Thoracic aorta (tissue), 2 donors: Measurements from ENCODE around the gene PSTPIP2. TPM values are rescaled to one million over a fixed set of nuclear protein-coding genes. Genes with fewer than 3 reads are reported as not detected.

Source experiments
- ATAC-seq: fragments of 150-250 bp; one replicate; pipeline ENCODE4 v1.8.0; 2017; ENCODE audit warnings: low read depth; ENCODE audit not compliant: insufficient number of reproducible peaks, low FRiP score
- DNase-seq: peaks from one replicate; pipeline ENCODE4 v3.0.0-alpha.2; 2020; ENCODE audit warnings: low spot score
- H3K27ac ChIP-seq, 2 donors: fragments of 200-600 bp; sonication (generic); 1 replicate in 1 of 2; 2 replicates in 1 of 2; pipeline ENCODE4 v1.5.1; 2016; ENCODE audit warnings: mild to moderate bottlenecking in 2 of 2, moderate library complexity in 2 of 2
- H3K27me3 ChIP-seq: fragments of 200-600 bp; sonication (generic); replicated peaks from 2 replicates; pipeline ENCODE4 v1.6.0; 2016; ENCODE audit warnings: mild to moderate bottlenecking; ENCODE audit not compliant: insufficient read depth
- H3K36me3 ChIP-seq: fragments of 200-600 bp; sonication (generic); one replicate; pipeline ENCODE4 v1.5.1; 2016
- H3K4me1 ChIP-seq, 2 donors: fragments of 200-600 bp; sonication (generic); 1 replicate in 1 of 2; 2 replicates in 1 of 2; pipeline versions ENCODE4 v1.5.1 to v1.6.0; 2016; ENCODE audit warnings: low read depth in 2 of 2, mild to moderate bottlenecking in 1 of 2; ENCODE audit not compliant: control insufficient read depth in 1 of 2
- H3K4me3 ChIP-seq: fragments of 200-600 bp; sonication (generic); 2 replicates; pipeline ENCODE4 v1.5.1; 2016; ENCODE audit warnings: mild to moderate bottlenecking
- H3K9me3 ChIP-seq: fragments of 200-600 bp; sonication (generic); 2 replicates; pipeline ENCODE4 v1.5.1; 2016
- total RNA-seq, 2 donors: library from RNA; depleted of rRNA; stranded (reverse); fragments of >200 nt; gene quantifications; one replicate each; pipeline versions ENCODE4 v1.1.0 to v1.2.3, GENCODE V29; 2016
- TF ChIP-seq, protein P1 (sequence below): fragments of 200-600 bp; sonication (generic); IDR thresholded peaks from one replicate; pipeline ENCODE4 v1.5.1; 2019; ENCODE audit warnings: antibody characterized with exemption

The PSTPIP2 gene
- total RNA-seq, 2 donors from 2014 or later, result 11.9 to 21.5 TPM

GRCh38 chr18:46099463-46099862 lies 27.4 kb upstream of the PSTPIP2 start:
- H3K4me3 ChIP-seq, result no peak overlapping the region
- DNase-seq, result no peak
- peaks cover 19 to 34% of the 10 kb centered on the region in 2 donors for H3K4me1 ChIP-seq
- no peaks in the 10 kb centered on the region for H3K27me3 ChIP-seq
- H3K9me3 ChIP-seq, result no peaks in the 10 kb centered on the region
- TF ChIP-seq, protein P1, sequence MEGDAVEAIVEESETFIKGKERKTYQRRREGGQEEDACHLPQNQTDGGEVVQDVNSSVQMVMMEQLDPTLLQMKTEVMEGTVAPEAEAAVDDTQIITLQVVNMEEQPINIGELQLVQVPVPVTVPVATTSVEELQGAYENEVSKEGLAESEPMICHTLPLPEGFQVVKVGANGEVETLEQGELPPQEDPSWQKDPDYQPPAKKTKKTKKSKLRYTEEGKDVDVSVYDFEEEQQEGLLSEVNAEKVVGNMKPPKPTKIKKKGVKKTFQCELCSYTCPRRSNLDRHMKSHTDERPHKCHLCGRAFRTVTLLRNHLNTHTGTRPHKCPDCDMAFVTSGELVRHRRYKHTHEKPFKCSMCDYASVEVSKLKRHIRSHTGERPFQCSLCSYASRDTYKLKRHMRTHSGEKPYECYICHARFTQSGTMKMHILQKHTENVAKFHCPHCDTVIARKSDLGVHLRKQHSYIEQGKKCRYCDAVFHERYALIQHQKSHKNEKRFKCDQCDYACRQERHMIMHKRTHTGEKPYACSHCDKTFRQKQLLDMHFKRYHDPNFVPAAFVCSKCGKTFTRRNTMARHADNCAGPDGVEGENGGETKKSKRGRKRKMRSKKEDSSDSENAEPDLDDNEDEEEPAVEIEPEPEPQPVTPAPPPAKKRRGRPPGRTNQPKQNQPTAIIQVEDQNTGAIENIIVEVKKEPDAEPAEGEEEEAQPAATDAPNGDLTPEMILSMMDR, result no peak
- no peak overlapping the region for H3K27ac ChIP-seq
- ATAC-seq, result no peak
- H3K36me3 ChIP-seq, result peaks cover 2% of the 10 kb centered on the region

DNA sequence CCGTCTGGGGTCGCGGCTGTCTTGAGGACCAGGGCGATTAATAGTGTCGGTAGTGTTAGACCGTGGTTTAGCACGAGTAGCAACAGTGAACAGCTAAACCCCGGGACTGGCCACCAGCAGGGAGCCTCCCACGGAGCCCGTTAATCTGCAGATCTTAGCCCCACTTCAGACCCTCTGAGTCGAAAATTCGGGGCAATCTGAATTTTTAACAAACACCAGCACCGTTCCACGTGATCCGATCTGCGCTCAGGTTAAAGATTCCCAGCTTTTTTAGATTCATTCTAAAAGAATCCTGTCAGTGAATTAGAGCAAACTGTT lies 26.5 kb upstream of the PSTPIP2 start:
- peak overlapping the region; percentile 73 to 75 for H3K27ac ChIP-seq

GRCh38 chr18:46097801-46098615 lies 25.9 kb upstream of the PSTPIP2 start, which contains the start of gene ATP5F1A:
Gene ATP5F1A, minus strand, starts transcription at chr18:46098296. Its CDS starts 65 bp downstream, at chr18:46098231.
- TF ChIP-seq, protein P1, result no peak
- H3K36me3 ChIP-seq, result peaks cover 9% of the 10 kb centered on the region

More for the DNA sequence above, 26.5 kb upstream of the PSTPIP2 start:
- TF ChIP-seq, protein P1, result no peak
- peaks cover 19 to 33% of the 10 kb centered on the region in 2 donors for H3K4me1 ChIP-seq
- no peak for ATAC-seq
- no peak for DNase-seq
- peaks cover 7% of the 10 kb centered on the region for H3K36me3 ChIP-seq
- no peaks in the 10 kb centered on the region for H3K9me3 ChIP-seq
- H3K4me3 ChIP-seq, result peak overlapping the region; percentile 96
- H3K27me3 ChIP-seq, result no peaks in the 10 kb centered on the region

GRCh38 chr18:46097431-46097800 lies 25.4 kb upstream of the PSTPIP2 start:
- H3K27ac ChIP-seq, result peak overlapping the region; percentile 73 to 74
- H3K4me1 ChIP-seq, result peaks cover 21 to 31% of the 10 kb centered on the region in 2 donors
- peaks cover 9% of the 10 kb centered on the region for H3K36me3 ChIP-seq
- ATAC-seq, result no peak
- DNase-seq, result no peak
- TF ChIP-seq, protein P1, result no peak
- H3K9me3 ChIP-seq, result no peaks in the 10 kb centered on the region
- H3K4me3 ChIP-seq, result peak overlapping the region; percentile 96
- H3K27me3 ChIP-seq, result no peaks in the 10 kb centered on the region

More at GRCh38 chr18:46097801-46098615, 25.9 kb upstream of the PSTPIP2 start, which contains the start of gene ATP5F1A:
- peak; percentile 67 for DNase-seq
- H3K27me3 ChIP-seq, result no peaks in the 10 kb centered on the region
- peak within 1 kb of the TSS; percentile 73 to 75 for H3K27ac ChIP-seq
- no peaks in the 10 kb centered on the region for H3K9me3 ChIP-seq
- H3K4me3 ChIP-seq, result peak within 1 kb of the TSS; percentile 96
- peaks cover 21 to 31% of the 10 kb centered on the region in 2 donors for H3K4me1 ChIP-seq
- peak; percentile 91 for ATAC-seq

- ATAC-seq (no peak), DNase-seq (no peak)
- Histone ChIP-seq H3K9me3 (no peaks in the 10 kb centered on the region), H3K4me1 (peaks cover 21 to 31% of the 10 kb centered on the region in 2 donors), H3K27me3 (no peaks in the 10 kb centered on the region), H3K36me3 (peaks cover 9% of the 10 kb centered on the region), H3K4me3 (peak overlapping the region; percentile 96), H3K27ac (peak overlapping the region in 1 of 2 donors; percentile 73)
- TF ChIP-seq, protein P1, result no peak
Observed at GRCh38 chr18:46096651-46097300, 24.7 kb upstream of the PSTPIP2 start.
